KOPT-K1 (cell line): Measurements from ENCODE around the gene TAOK2.

ENCODE experiments used
- H3K27ac ChIP-seq: fragments of 200-600 bp; sonication (generic); 2 replicates; pipeline ENCODE4 v1.5.1; 2016; ENCODE audit warnings: antibody characterized with exemption, mild to moderate bottlenecking, low read depth, low read length; ENCODE audit not compliant: poor library complexity, severe bottlenecking
- H3K36me3 ChIP-seq: fragments of 200-600 bp; sonication (generic); 2 replicates; pipeline ENCODE4 v1.5.1; 2017; ENCODE audit warnings: antibody characterized with exemption, mild to moderate bottlenecking, low read length, moderate library complexity; ENCODE audit not compliant: insufficient read depth
- H3K9me3 ChIP-seq: fragments of 200-600 bp; sonication (generic); 2 replicates; pipeline ENCODE4 v1.5.1; 2017; ENCODE audit warnings: antibody characterized with exemption, low read length, mild to moderate bottlenecking; ENCODE audit not compliant: insufficient read depth, poor library complexity, severe bottlenecking

The TAOK2 gene

DNA sequence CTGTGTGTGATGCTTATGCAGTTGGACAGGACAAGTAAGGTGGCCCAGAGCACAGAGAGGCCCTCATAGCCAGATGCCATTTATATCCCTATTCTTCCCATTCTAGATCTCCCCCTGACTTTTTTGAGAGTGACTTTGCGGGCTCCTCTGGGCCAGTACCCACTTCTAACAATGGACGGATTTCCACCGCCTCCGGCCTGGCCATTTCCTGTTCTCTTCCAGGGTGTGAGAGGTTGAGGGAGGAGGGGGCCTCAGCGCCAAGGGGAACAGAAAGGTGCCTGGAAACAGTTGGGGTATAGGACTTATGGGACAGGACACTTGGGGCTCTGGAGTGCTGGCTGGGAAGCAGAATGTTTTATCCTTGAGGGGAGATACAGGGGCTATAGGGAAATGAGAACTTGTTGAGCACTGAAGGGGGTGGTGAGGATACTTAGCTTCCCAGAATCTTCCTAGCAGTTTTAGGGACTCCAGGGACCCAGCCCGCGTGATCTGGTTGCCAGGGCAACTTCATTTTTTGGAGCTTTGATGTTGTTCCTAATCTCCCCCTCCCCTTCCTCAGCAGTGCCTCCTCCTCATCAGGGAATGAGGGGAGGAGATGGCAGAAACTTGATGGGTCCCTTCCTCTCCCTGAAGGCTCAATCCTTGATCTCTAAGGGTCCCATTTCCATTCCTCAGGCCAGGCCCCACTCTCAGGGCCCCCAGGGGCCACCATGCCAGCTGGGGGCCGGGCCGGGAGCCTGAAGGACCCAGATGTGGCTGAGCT lies 3.6 kb downstream of the TAOK2 start:
- no peaks in the 10 kb centered on the region for H3K9me3 ChIP-seq
- no peak overlapping the region for H3K27ac ChIP-seq
- H3K36me3 ChIP-seq, result peaks cover 52% of the 10 kb centered on the region

GRCh38 chr16:29978081-29978480 lies 4.4 kb downstream of the TAOK2 start:
- Histone ChIP-seq H3K9me3 (no peaks in the 10 kb centered on the region), H3K27ac (no peak overlapping the region), H3K36me3 (peaks cover 61% of the 10 kb centered on the region)

DNA sequence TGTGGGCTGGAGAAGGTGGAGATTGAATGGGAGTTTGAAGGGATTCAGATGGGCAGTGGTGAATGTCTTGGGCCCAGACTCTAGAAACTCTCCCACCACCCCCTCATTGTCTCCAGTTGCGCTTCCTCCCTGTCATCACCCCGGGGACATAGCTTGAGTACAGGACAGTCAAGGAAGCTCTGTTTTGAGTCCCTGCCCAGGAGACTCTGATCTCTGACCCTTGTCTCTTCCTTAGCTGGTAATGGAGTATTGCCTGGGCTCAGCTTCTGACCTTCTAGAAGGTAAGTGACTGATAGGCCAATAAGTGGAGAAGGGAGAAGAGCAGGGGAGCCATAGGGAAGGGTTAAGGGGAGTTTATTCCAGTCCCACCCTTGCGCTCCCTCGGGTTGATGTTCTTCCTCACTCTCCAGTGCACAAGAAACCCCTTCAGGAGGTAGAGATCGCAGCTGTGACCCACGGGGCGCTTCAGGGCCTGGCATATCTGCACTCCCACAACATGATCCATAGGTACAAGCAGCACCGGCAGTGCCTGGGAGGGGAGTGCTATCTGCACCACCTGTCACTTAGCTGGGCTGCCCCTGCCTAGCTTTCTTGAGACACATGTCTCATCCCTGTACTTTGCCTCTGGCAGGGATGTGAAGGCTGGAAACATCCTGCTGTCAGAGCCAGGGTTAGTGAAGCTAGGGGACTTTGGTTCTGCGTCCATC lies 5.0 kb downstream of the TAOK2 start:
- peaks cover 67% of the 10 kb centered on the region for H3K36me3 ChIP-seq
- H3K9me3 ChIP-seq, result no peaks in the 10 kb centered on the region
- H3K27ac ChIP-seq, result no peak overlapping the region

GRCh38 chr16:29982560-29983419 lies 9.1 kb downstream of the TAOK2 start:
- H3K36me3 ChIP-seq, result peaks cover 100% of the 10 kb centered on the region
- no peaks in the 10 kb centered on the region for H3K9me3 ChIP-seq
- no peak overlapping the region for H3K27ac ChIP-seq

DNA sequence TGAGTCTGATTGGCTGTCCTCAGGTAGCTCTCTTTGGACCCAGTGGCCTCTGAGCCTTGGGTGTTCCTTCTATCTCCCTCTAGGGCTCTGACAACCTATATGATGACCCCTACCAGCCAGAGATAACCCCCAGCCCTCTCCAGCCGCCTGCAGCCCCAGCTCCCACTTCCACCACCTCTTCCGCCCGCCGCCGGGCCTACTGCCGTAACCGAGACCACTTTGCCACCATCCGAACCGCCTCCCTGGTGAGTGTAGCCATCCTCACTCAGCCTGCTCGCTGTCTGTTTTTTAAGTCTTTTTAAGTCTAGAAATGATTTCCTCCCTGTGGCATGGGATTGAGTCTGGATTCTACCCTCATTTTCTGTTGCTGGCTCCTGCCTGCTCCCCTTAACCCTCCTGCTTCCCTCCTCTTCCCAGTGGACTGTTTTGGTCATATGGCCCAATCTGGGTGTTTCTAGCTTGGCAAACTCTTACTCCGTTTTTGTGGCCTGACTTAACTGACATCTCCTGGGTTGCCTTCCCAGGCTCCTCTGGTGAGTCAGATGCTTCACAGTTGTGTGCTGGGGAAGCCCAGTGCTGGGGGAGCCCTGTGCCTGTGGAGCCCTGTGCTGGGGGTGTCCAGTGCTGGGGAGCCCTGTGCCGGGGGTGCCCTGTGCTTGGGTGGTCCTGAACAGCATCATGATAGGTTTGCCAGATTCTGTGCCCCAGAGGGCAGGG lies 9.9 kb downstream of the TAOK2 start:
- Histone ChIP-seq H3K27ac (no peak overlapping the region), H3K36me3 (peaks cover 100% of the 10 kb centered on the region)

GRCh38 chr16:29984137-29984763 lies 10.6 kb downstream of the TAOK2 start:
- Histone ChIP-seq H3K9me3 (no peaks in the 10 kb centered on the region), H3K27ac (no peak overlapping the region), H3K36me3 (peaks cover 100% of the 10 kb centered on the region)

More for the DNA sequence above, 9.9 kb downstream of the TAOK2 start:
- H3K9me3 ChIP-seq, result no peaks in the 10 kb centered on the region

DNA sequence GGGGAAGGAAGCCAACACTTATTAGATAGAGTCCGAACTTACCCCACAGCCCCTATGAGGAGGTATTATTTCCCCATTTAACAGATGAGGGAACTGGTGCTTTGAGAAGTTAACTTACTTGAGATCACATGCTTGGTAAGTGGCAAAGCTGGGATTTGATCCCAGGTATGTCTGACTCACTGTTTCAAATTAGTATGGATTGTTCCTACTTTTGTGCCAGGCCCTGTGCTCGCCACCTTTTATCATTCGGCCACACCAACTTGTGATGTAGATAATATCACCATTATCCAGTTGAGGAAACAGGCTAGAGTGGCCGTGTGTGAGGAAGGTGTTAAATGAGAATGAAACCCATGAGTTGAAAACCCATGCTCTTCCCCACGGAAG lies 11.1 kb downstream of the TAOK2 start:
- Histone ChIP-seq H3K9me3 (no peaks in the 10 kb centered on the region), H3K27ac (no peak overlapping the region), H3K36me3 (peaks cover 100% of the 10 kb centered on the region)

GRCh38 chr16:29985271-29985811 lies 11.7 kb downstream of the TAOK2 start:
- H3K36me3 ChIP-seq, result peaks cover 100% of the 10 kb centered on the region
- H3K9me3 ChIP-seq, result no peaks in the 10 kb centered on the region
- H3K27ac ChIP-seq, result no peak overlapping the region

DNA sequence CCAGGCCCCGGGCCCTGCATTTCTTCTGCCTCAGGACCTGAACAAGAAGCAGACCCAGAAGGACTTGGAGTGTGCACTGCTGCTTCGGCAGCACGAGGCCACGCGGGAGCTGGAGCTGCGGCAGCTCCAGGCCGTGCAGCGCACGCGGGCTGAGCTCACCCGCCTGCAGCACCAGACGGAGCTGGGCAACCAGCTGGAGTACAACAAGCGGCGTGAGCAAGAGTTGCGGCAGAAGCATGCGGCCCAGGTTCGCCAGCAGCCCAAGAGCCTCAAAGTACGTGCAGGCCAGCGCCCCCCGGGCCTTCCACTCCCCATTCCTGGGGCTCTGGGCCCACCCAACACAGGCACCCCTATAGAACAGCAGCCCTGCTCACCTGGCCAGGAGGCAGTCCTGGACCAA lies 12.6 kb downstream of the TAOK2 start:
- H3K27ac ChIP-seq, result no peak overlapping the region
- H3K9me3 ChIP-seq, result no peaks in the 10 kb centered on the region
- peaks cover 100% of the 10 kb centered on the region for H3K36me3 ChIP-seq

DNA sequence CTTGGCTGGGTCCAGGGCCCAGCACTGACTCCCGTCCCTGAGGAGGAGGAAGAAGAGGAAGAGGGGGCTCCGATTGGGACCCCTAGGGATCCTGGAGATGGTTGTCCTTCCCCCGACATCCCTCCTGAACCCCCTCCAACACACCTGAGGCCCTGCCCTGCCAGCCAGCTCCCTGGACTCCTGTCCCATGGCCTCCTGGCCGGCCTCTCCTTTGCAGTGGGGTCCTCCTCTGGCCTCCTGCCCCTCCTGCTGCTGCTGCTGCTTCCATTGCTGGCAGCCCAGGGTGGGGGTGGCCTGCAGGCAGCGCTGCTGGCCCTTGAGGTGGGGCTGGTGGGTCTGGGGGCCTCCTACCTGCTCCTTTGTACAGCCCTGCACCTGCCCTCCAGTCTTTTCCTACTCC lies 13.3 kb downstream of the TAOK2 start:
- H3K9me3 ChIP-seq, result no peaks in the 10 kb centered on the region
- H3K36me3 ChIP-seq, result peaks cover 100% of the 10 kb centered on the region
- H3K27ac ChIP-seq, result no peak overlapping the region

GRCh38 chr16:29987371-29988085 lies 13.9 kb downstream of the TAOK2 start:
- H3K27ac ChIP-seq, result no peak overlapping the region
- H3K36me3 ChIP-seq, result peaks cover 100% of the 10 kb centered on the region
- H3K9me3 ChIP-seq, result no peaks in the 10 kb centered on the region

DNA sequence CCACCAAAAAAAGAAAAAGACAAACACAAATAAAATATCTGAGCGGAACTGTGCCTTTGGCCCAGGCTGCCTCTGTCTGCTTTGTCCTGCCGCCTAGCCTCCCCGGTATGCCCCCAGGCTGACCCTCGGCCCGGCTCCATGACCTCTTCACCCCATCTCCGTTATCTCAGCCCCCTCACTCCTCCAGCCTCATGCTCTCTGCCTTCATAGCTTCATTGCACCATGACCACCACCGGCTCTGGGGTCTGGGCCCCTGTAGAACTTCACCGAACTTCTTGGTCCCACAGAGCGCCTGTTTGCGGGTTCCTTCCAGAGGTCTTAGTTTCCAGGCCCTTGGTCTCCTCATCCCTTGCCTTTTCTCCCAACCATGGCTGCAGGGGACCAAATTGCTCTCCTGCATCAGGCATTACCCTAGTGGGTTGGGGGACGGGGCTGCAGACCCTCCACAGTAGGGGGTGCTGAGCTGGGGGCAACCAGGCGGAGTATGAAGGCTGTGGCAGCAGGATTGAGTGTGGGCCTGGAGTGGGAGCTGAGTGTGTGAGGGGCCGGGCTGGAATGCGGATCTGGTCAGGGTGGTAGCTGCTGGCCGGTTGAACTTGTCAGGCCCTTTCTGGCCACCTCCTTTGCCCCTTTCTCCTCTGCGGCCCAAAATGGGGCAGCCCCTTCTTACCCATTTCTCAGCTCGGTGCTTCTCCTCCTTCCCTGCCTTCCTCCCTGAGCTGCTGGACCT lies 14.8 kb downstream of the TAOK2 start:
- Histone ChIP-seq H3K9me3 (no peaks in the 10 kb centered on the region), H3K36me3 (peaks cover 100% of the 10 kb centered on the region), H3K27ac (no peak overlapping the region)
